CD8-positive, alpha-beta memory T cell (primary cell): ENCODE results near the gene CRYAB. TPM values are rescaled to one million over a fixed set of nuclear protein-coding genes. Genes with fewer than 3 reads are reported as not detected.
A peak's percentile ranks its signal among the peaks of the same experiment; 100 is the strongest.
"Not testable (repeated sequence)": the region's sequence is repeated elsewhere in the genome, so short reads cannot be mapped to it uniquely, and the experiment has no call there.

Experiments
- CTCF ChIA-PET: fragments of 350-600 bp; sonication (Branson Sonifier 250); formaldehyde crosslinking; loops from one replicate; lab custom pipeline; 2021; ENCODE audit warnings: antibody characterized with exemption; lab: Charles Lee
- POLR2A ChIA-PET: fragments of 350-600 bp; sonication (Branson Sonifier 250); formaldehyde crosslinking; loops from one replicate; lab custom pipeline; 2021; ENCODE audit warnings: antibody characterized with exemption; lab: Charles Lee
- DNase-seq, 5 donors: peaks; one replicate each; pipeline versions ENCODE4 v3.0.0 to v3.0.0-alpha.2; 2020 to 2022; ENCODE audit warnings: mixed read lengths in 1 of 5
- H3K27ac ChIP-seq: one replicate; pipeline ENCODE4 v1.7.0; 2013; ENCODE audit warnings: low read depth, mild to moderate bottlenecking, low read length, moderate library complexity
- H3K27me3 ChIP-seq: 2 replicates; pipeline ENCODE4 v1.7.0; 2013; ENCODE audit warnings: low read length, mild to moderate bottlenecking; ENCODE audit not compliant: insufficient read depth, poor library complexity, severe bottlenecking
- H3K36me3 ChIP-seq: 2 replicates; pipeline ENCODE4 v1.7.0; 2013; ENCODE audit warnings: mild to moderate bottlenecking, low read length, moderate library complexity; ENCODE audit not compliant: insufficient read depth
- H3K4me1 ChIP-seq: 2 replicates; pipeline ENCODE4 v1.7.0; 2013; ENCODE audit warnings: mild to moderate bottlenecking, low read length, moderate library complexity; ENCODE audit not compliant: insufficient read depth
- H3K4me3 ChIP-seq: 2 replicates; pipeline ENCODE4 v1.7.0; 2013; ENCODE audit warnings: mild to moderate bottlenecking, low read length
- H3K9me3 ChIP-seq: 2 replicates; pipeline ENCODE4 v1.7.0; 2013; ENCODE audit warnings: mild to moderate bottlenecking, low read length
- H3K27ac Mint-ChIP-seq, 8 donors: one replicate each; pipeline ENCODE4 v1.8.0; 2020 to 2021; ENCODE audit warnings: mixed read lengths in 8 of 8, mild to moderate bottlenecking in 6 of 8, inconsistent platforms in 3 of 8, moderate library complexity in 3 of 8
- H3K27me3 Mint-ChIP-seq, 2 donors: one replicate each; pipeline ENCODE4 v1.8.0; 2020 to 2021; ENCODE audit warnings: mixed read lengths in 2 of 2, mild to moderate bottlenecking in 1 of 2, moderate library complexity in 1 of 2
- H3K36me3 Mint-ChIP-seq, 3 donors: one replicate each; pipeline ENCODE4 v1.8.0; 2020 to 2021; ENCODE audit warnings: mixed read lengths in 3 of 3, inconsistent platforms in 1 of 3, mild to moderate bottlenecking in 1 of 3
- H3K4me1 Mint-ChIP-seq, 3 donors: one replicate each; pipeline ENCODE4 v1.8.0; 2020 to 2021; ENCODE audit warnings: mixed read lengths in 3 of 3, inconsistent platforms in 1 of 3, mild to moderate bottlenecking in 1 of 3
- H3K4me3 Mint-ChIP-seq, 7 donors: one replicate each; pipeline ENCODE4 v1.8.0; 2020 to 2021; ENCODE audit warnings: mixed read lengths in 7 of 7, mild to moderate bottlenecking in 6 of 7, moderate library complexity in 4 of 7, inconsistent platforms in 2 of 7
- H3K9me3 Mint-ChIP-seq, 5 donors: one replicate each; pipeline ENCODE4 v1.8.0; 2020 to 2022; ENCODE audit warnings: mixed read lengths in 5 of 5, mild to moderate bottlenecking in 3 of 5, moderate library complexity in 2 of 5, inconsistent platforms in 1 of 5
- polyA plus RNA-seq: library from polyadenylated mRNA; unstranded; fragments of 300-500 nt; fragmentation: Illumina TruSeq; gene quantifications from one replicate; pipeline ENCODE4 v1.2.3, GENCODE V29; 2021
- total RNA-seq, 2 experiments: library from RNA; stranded (reverse); gene quantifications; one replicate each; pipeline ENCODE4 v1.2.3, GENCODE V29; 2021

Gene CRYAB
- total and polyA plus RNA-seq, 3 experiments from 2014 or later, result not detected

DNA sequence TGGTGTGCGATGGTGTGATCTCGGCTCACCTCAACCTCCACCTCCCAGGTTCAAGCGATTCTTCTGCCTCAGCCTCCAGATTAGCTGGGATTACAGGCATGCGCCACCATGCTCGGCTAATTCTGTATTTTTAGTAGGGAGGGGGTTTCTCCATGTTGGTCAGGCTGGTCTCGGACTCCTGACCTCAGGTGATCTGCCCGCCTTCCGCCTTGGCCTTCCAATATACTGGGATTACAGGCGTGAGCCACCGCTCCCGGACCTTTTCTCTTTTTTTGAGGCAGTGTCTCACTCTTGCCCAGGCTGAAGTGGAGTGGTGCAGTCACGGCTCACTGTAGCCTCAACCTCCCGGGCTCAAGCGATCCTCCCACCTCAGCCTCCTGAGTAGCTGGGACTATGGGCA is 21.6 kb upstream of the CRYAB start:
- H3K9me3 Mint-ChIP-seq, H3K27me3 Mint-ChIP-seq, H3K4me3 ChIP-seq, DNase-seq, H3K36me3 Mint-ChIP-seq, H3K27ac Mint-ChIP-seq, H3K27ac ChIP-seq, H3K36me3 ChIP-seq, H3K27me3 ChIP-seq, H3K9me3 ChIP-seq: not testable (repeated sequence)
- H3K4me1 ChIP-seq, result peaks cover 28% of the 10 kb centered on the region
- CTCF ChIA-PET, result interaction anchor here (2.5 to 2.9 kb wide), 2 partner anchors 11 to 49 kb away, joined by 8 to 18 read pairs; no protein-coding TSS in a partner anchor
- H3K4me1 Mint-ChIP-seq, result peaks cover 15 to 30% (median 27%) of the 10 kb centered on the region in 3 donors
- peak overlapping the region in 1 of 7 donors; percentile 3 for H3K4me3 Mint-ChIP-seq
- POLR2A ChIA-PET, result interaction anchor here (0.6 kb wide), 1 partner anchor 293 kb away, joined by 5 read pairs; the partner anchor contains the start of gene PTS

DNA sequence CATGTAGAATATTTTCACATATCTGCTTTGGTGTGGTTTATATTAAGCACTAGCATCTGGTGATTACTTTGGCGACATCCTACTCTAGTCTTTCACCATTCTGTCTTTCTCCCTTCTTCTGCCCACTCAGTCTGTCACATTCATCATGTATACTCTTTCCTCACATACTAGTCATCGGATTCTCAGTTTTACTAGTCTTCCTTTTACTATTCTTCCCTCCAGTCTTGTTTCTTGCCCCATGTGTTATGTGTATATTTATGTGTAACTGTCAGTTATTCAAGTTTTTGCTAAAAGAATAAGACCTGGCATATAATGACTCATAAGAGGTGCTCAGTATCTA is 21.0 kb upstream of the CRYAB start:
- peak overlapping the region in 4 of 7 donors; percentile 4 to 63 (median 36) for H3K4me3 Mint-ChIP-seq
- Histone ChIP-seq H3K9me3 (no peaks in the 10 kb centered on the region), H3K36me3 (no peaks in the 10 kb centered on the region), H3K27ac (no peak overlapping the region), H3K4me1 (peaks cover 22% of the 10 kb centered on the region), H3K4me3 (no peak overlapping the region), H3K27me3 (no peaks in the 10 kb centered on the region)
- CTCF ChIA-PET, result interaction anchor here (0.7 to 3.3 kb wide), 9 partner anchors 12 to 348 kb away, joined by 3 to 31 read pairs (median 4); no protein-coding TSS in a partner anchor
- peak overlapping the region in 1 of 8 donors; percentile 29 for H3K27ac Mint-ChIP-seq
- POLR2A ChIA-PET, result no interaction called here
- peaks cover 9 to 25% (median 21%) of the 10 kb centered on the region in 3 donors for H3K4me1 Mint-ChIP-seq
- no peaks in the 10 kb centered on the region for H3K9me3 Mint-ChIP-seq
- H3K27me3 Mint-ChIP-seq, result peaks cover 6% of the 10 kb centered on the region in 2 donors
- no peak for DNase-seq
- H3K36me3 Mint-ChIP-seq, result no peaks in the 10 kb centered on the region

DNA sequence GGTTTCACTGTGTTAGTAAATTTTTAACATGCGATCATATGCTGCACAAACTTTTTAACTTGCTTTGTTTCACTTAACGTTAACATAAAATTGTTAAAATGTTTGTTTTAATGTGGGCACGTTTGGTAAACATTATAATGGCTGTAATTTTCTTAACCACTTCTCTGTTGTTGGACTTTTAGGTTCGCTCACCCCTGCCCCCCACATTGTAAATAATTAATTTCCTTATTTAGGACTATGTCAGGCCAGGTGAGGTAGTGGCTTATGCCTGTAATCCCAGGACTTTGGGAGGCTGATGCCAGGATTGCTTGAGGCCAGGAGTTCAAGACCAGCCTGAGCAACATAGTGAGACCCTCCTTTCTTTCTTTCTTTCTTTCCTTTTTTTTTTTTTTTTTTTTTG is 18.9 kb upstream of the CRYAB start:
- H3K9me3 ChIP-seq, result no peaks in the 10 kb centered on the region
- ChIA-PET CTCF (interaction anchor here (1.1 to 3.3 kb wide), 3 partner anchors 51 to 75 kb away, joined by 3 to 31 read pairs (median 4); no protein-coding TSS in a partner anchor), POLR2A (no interaction called here)
- H3K4me1 Mint-ChIP-seq, result peaks cover 16 to 30% (median 20%) of the 10 kb centered on the region in 3 donors
- H3K4me3 Mint-ChIP-seq, result no peak overlapping the region
- no peak overlapping the region for H3K4me3 ChIP-seq
- no peak overlapping the region for H3K27ac Mint-ChIP-seq
- H3K4me1 ChIP-seq, result peaks cover 14% of the 10 kb centered on the region
- H3K27ac ChIP-seq, result no peak overlapping the region
- no peaks in the 10 kb centered on the region for H3K36me3 Mint-ChIP-seq
- H3K36me3 ChIP-seq, result no peaks in the 10 kb centered on the region
- peaks cover 4 to 6% of the 10 kb centered on the region in 2 donors for H3K27me3 Mint-ChIP-seq
- no peak for DNase-seq
- H3K9me3 Mint-ChIP-seq, result no peaks in the 10 kb centered on the region
- H3K27me3 ChIP-seq, result no peaks in the 10 kb centered on the region

DNA sequence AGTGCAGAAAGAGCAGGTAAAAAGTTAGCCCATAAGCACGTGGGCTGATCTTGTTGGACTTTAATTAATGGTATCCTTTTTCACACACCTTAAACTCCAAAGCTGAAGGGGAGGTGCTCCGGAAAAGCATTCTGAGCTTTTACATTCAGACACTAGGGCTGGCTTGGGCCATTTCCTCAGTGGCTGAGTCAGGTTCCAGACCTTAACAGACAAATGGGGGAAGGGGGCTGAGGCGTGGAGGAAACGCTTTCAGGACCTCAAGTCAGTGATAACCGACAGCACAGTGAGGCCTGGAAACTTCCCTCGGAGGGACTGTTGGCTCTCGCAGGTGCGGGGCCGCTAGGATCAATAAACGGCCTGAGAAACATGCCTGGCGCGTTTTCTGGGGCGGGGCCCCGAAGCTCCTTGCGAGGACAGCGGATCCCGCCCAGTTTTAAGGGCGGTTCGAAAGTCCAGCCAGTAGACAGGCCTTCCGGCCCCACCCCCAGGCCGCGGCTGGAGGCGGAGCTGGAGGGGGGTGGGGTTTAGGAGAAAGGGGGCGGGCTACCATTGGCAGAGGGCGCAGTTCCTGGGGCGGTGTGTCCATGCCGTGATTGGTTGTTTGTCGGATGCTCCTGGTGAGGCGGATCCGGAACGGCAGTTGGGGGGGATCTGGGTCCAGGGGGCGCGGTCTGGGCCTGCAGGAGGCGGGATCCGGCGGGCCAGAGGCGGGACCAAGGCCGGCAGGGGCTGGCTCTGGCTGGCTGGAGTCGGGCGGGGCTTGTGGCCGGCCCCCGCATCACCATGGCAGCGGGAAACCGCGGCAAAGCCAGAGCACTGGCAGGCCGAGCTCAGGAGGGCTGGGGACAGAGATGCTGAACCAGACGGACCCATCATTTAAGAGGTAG is 15.2 kb upstream of the CRYAB start:
- H3K9me3 Mint-ChIP-seq, result no peaks in the 10 kb centered on the region
- DNase-seq, result peak; percentile 89 to 98 (median 96)
- H3K4me3 Mint-ChIP-seq, result peak overlapping the region; percentile 84 to 92 (median 87)
- ChIA-PET CTCF (interaction anchor here (0.8 to 3.4 kb wide), 8 partner anchors 10 to 55 kb away, joined by 3 to 17 read pairs (median 8); partner anchors contain the start of genes ALG9, DIXDC1 and FDXACB1), POLR2A (interaction anchor here (0.7 to 2.3 kb wide), 11 partner anchors 9 to 300 kb away, joined by 3 to 17 read pairs (median 4); partner anchors contain the start of genes ALG9, CFAP68, DIXDC1 and FDXACB1)
- H3K36me3 Mint-ChIP-seq, result no peaks in the 10 kb centered on the region
- peak overlapping the region; percentile 89 to 96 (median 95) for H3K27ac Mint-ChIP-seq
- H3K9me3 ChIP-seq, result no peaks in the 10 kb centered on the region
- H3K4me1 Mint-ChIP-seq, result peaks cover 14 to 23% (median 15%) of the 10 kb centered on the region in 3 donors
- H3K36me3 ChIP-seq, result no peaks in the 10 kb centered on the region
- peaks cover 9% of the 10 kb centered on the region for H3K4me1 ChIP-seq
- no peaks in the 10 kb centered on the region for H3K27me3 ChIP-seq
- H3K4me3 ChIP-seq, result peak overlapping the region; percentile 72
- peaks cover 3 to 5% of the 10 kb centered on the region in 2 donors for H3K27me3 Mint-ChIP-seq
- H3K27ac ChIP-seq, result peak overlapping the region; percentile 80

DNA sequence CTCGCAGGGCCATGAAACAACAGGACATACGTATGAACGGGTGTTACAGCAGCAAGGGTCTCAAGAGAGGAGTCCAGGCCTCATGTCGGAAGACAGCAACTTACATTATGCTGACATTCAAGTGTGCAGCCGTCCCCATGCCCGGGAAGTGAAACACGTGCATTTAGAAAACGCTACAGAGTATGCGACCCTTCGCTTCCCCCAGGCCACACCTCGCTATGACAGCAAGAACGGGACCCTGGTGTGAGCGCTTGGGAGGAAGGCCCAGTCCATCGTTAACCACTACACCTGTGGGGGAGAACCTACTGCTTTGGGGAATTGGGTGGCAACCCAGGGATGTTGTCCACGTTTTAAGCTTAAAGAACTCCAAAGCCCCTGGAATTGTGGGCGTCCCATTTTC is 14.4 kb upstream of the CRYAB start:
- Mint-ChIP-seq H3K9me3 (no peaks in the 10 kb centered on the region), H3K4me3 (peak overlapping the region in 6 of 7 donors; percentile 69 to 89 (median 86)), H3K27ac (peak overlapping the region; percentile 73 to 96 (median 90)), H3K27me3 (peaks cover 3 to 6% of the 10 kb centered on the region in 2 donors), H3K4me1 (peaks cover 14 to 21% (median 15%) of the 10 kb centered on the region in 3 donors), H3K36me3 (no peaks in the 10 kb centered on the region)
- H3K36me3 ChIP-seq, result no peaks in the 10 kb centered on the region
- DNase-seq, result no peak
- CTCF ChIA-PET, result interaction anchor here (1.0 to 3.4 kb wide), 6 partner anchors 9 to 56 kb away, joined by 4 to 17 read pairs (median 10); partner anchors contain the start of genes ALG9, DIXDC1 and FDXACB1
- peak overlapping the region; percentile 80 for H3K27ac ChIP-seq
- peaks cover 7% of the 10 kb centered on the region for H3K4me1 ChIP-seq
- H3K9me3 ChIP-seq, result no peaks in the 10 kb centered on the region
- POLR2A ChIA-PET, result interaction anchor here (1.0 to 2.3 kb wide), 7 partner anchors 9 to 159 kb away, joined by 3 to 17 read pairs (median 9); partner anchors contain the start of genes ALG9, CFAP68 and DIXDC1
- no peaks in the 10 kb centered on the region for H3K27me3 ChIP-seq
- H3K4me3 ChIP-seq, result no peak overlapping the region

DNA sequence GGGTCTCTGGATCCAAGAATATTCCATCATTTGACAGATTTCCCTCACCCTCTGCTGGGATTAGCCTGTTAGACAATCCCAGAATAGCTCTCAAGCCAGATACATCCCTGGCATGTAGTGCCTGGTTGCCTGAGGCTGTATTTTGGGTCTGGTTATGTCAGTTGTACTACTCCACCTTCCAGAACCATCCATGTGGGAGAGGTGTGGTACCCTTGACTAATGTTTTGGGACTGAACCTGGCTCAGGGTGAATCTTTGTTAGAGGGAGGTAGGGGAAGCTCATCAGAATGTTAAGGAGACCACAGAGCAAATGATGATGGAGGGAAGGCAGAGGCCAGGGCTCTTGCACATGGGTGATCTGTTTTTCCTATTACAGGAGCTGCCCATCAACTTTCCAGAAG is 12.4 kb upstream of the CRYAB start:
- Histone ChIP-seq H3K4me1 (peaks cover 7% of the 10 kb centered on the region), H3K27ac (no peak overlapping the region), H3K36me3 (no peaks in the 10 kb centered on the region), H3K9me3 (no peaks in the 10 kb centered on the region), H3K4me3 (no peak overlapping the region), H3K27me3 (no peaks in the 10 kb centered on the region)
- peaks cover 5 to 13% of the 10 kb centered on the region in 2 donors for H3K27me3 Mint-ChIP-seq
- H3K4me3 Mint-ChIP-seq, result peak overlapping the region in 1 of 7 donors; percentile 87
- H3K9me3 Mint-ChIP-seq, result no peaks in the 10 kb centered on the region
- H3K4me1 Mint-ChIP-seq, result peaks cover 14 to 21% (median 15%) of the 10 kb centered on the region in 3 donors
- POLR2A ChIA-PET, result no interaction called here
- H3K27ac Mint-ChIP-seq, result peak overlapping the region in 3 of 8 donors; percentile 18 to 84 (median 64)
- DNase-seq, result no peak
- H3K36me3 Mint-ChIP-seq, result no peaks in the 10 kb centered on the region
- CTCF ChIA-PET, result no interaction called here

DNA sequence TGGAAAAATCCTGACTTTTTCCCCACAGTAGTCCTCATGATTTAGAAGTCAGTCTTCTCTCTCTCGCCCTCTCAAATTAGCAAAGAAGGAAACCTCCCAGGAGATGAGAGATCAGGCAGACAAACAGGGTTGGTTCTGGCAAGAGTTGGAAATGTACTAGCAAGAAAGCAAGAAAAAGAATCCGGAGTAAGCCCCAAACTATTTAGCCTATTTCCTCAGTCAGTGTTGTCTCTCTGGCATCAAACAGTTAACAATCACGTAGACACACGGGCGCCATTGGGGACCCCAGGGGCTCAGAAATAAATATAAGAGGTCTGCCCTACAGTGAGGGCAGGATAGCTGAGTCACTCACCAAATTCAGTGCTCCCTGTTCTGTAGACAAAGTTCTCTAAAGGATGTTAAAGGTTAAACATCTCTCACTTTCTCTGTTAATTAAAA is 11.8 kb upstream of the CRYAB start:
- Mint-ChIP-seq H3K9me3 (no peaks in the 10 kb centered on the region), H3K27me3 (peaks cover 6 to 14% of the 10 kb centered on the region in 2 donors), H3K4me3 (peak overlapping the region in 1 of 7 donors; percentile 55), H3K36me3 (no peaks in the 10 kb centered on the region), H3K27ac (no peak overlapping the region), H3K4me1 (peaks cover 14 to 21% (median 15%) of the 10 kb centered on the region in 3 donors)
- H3K4me1 ChIP-seq, result peaks cover 7% of the 10 kb centered on the region
- no peaks in the 10 kb centered on the region for H3K36me3 ChIP-seq
- H3K27ac ChIP-seq, result no peak overlapping the region
- no peak overlapping the region for H3K4me3 ChIP-seq
- DNase-seq, result no peak
- no peaks in the 10 kb centered on the region for H3K27me3 ChIP-seq
- ChIA-PET POLR2A (no interaction called here), CTCF (no interaction called here)
- no peaks in the 10 kb centered on the region for H3K9me3 ChIP-seq
